ENCODE data around the gene ST8SIA1. TPM values are rescaled to one million over a fixed set of nuclear protein-coding genes. Genes with fewer than 3 reads are reported as not detected.

The ST8SIA1 gene
- total RNA-seq, 1 donor from 2014 or later = 22.0 TPM

DNA sequence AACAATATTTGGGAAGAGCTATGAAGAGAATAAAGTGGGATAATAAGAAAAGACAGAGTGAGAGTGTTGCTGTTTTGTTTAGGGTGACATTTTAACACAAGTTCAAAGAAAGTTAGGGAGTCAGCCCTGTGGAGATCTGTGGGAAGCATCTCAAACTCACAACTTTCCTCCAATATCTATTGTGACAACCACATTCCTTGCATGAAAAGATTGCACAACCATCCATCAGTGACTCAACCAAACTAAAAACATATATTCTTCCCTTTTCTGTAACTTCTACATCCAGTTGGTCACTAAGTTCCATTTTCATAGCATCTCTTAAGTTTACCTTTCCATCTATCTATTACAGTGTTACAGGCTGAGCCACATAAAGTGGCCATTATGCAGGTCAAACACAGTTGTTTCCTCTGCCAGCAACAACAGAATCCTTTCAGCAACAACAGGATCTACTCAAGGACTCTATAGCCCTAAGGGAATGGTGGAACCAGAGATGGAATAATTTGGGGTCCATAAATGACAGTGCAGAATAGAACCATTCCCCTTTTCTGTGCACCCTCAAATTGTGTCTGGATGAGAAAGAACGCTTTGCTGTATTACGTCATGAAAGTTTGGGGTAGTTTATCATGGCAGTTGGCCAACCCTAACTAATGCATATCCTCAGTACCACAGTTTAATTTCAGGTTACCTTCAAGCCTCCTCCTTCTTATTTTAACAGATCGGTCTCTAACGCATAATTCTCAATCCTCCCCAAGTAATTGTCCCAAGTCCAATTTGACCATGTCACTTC is 118.8 kb downstream of the ST8SIA1 start:
- TF ChIP-seq CTCF (IDR thresholded peaks at IDR 0.05; ENCODE audit: partially characterized antibody, unreplicated experiment) = no peak
- Mint-ChIP-seq H3K36me3 (ENCODE audit: unreplicated experiment) (peaks cover 8% of the 10 kb centered on the region), H3K4me3 (ENCODE audit: unreplicated experiment) (no peak overlapping the region), H3K4me1 (ENCODE audit: low read depth, unreplicated experiment) (no peaks in the 10 kb centered on the region), H3K27ac (ENCODE audit: unreplicated experiment) (no peak overlapping the region), H3K9me3 (ENCODE audit: unreplicated experiment) (peaks cover 2% of the 10 kb centered on the region), H3K27me3 (ENCODE audit: unreplicated experiment) (no peaks in the 10 kb centered on the region)
- no peak for DNase-seq

DNA sequence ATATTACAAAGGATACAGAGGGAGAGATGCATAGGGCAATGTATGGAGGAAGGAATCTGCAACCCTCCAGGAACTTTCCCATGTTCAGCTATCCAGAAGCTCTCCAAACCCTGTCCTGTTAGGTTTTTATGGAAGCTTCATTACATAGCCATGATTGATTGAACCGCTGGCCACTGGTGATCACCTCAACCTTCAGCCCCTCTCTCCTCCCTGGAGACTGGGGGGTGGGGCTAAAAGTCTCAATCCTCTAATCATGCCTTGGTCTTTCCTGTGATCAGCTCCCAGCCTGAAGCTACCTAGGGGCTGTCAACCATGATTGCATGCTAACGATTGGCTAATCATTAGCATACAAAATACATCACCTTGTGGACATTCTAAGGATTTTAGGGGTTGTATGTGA is 123.4 kb downstream of the ST8SIA1 start:
- Mint-ChIP-seq H3K36me3 (ENCODE audit: unreplicated experiment) (peaks cover 8% of the 10 kb centered on the region), H3K9me3 (ENCODE audit: unreplicated experiment) (peaks cover 2% of the 10 kb centered on the region), H3K4me1 (ENCODE audit: low read depth, unreplicated experiment) (no peaks in the 10 kb centered on the region), H3K4me3 (ENCODE audit: unreplicated experiment) (no peak overlapping the region), H3K27ac (ENCODE audit: unreplicated experiment) (no peak overlapping the region), H3K27me3 (ENCODE audit: unreplicated experiment) (no peaks in the 10 kb centered on the region)
- no peak for DNase-seq
- TF ChIP-seq CTCF (IDR thresholded peaks at IDR 0.05; ENCODE audit: partially characterized antibody, unreplicated experiment) = no peak

GRCh38 chr12:22209422-22209821 is 125.1 kb downstream of the ST8SIA1 start:
- DNase-seq = no peak
- H3K27me3 Mint-ChIP-seq (ENCODE audit: unreplicated experiment) = no peaks in the 10 kb centered on the region
- H3K9me3 Mint-ChIP-seq (ENCODE audit: unreplicated experiment) = peaks cover 2% of the 10 kb centered on the region
- no peaks in the 10 kb centered on the region for H3K4me1 Mint-ChIP-seq (ENCODE audit: low read depth, unreplicated experiment)
- H3K27ac Mint-ChIP-seq (ENCODE audit: unreplicated experiment) = no peak overlapping the region
- no peak overlapping the region for H3K4me3 Mint-ChIP-seq (ENCODE audit: unreplicated experiment)
- peaks cover 8% of the 10 kb centered on the region for H3K36me3 Mint-ChIP-seq (ENCODE audit: unreplicated experiment)
- TF ChIP-seq CTCF (IDR thresholded peaks at IDR 0.05; ENCODE audit: partially characterized antibody, unreplicated experiment) = no peak

DNA sequence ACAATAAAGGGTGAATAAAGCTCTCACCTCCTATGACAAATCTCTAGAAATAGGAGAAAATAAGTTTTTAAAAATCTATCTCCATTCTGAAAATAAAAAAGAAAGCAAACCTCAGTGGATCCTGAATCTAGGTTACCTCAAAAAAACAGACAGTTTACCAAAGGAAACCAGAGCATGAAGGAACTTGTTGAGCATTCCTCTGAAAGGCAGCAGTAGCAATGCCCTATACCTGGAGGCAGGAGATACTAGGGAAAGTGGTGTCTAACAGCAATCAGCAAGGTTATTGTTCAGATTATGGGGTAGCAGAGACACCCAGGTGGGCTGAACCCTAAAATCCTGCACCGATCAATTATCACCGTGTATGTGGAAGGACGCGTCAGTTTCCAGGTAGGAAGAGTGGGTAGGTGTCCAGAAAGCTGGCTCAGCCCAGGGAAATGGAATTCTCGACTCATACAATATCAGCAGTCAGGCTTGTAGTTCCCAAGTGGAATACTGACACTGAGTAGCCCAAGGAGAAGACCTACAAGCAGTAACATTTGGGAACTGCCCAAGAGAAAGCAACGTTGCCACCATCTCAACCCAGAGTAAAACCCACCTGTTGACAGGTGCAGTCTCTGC is 128.3 kb downstream of the ST8SIA1 start:
- H3K27ac Mint-ChIP-seq (ENCODE audit: unreplicated experiment) = no peak overlapping the region
- H3K36me3 Mint-ChIP-seq (ENCODE audit: unreplicated experiment) = peaks cover 6% of the 10 kb centered on the region
- no peak for DNase-seq
- no peak for TF ChIP-seq CTCF (IDR thresholded peaks at IDR 0.05; ENCODE audit: partially characterized antibody, unreplicated experiment)
- H3K27me3 Mint-ChIP-seq (ENCODE audit: unreplicated experiment) = no peaks in the 10 kb centered on the region
- no peaks in the 10 kb centered on the region for H3K9me3 Mint-ChIP-seq (ENCODE audit: unreplicated experiment)
- H3K4me1 Mint-ChIP-seq (ENCODE audit: low read depth, unreplicated experiment) = no peaks in the 10 kb centered on the region
- H3K4me3 Mint-ChIP-seq (ENCODE audit: unreplicated experiment) = no peak overlapping the region

DNA sequence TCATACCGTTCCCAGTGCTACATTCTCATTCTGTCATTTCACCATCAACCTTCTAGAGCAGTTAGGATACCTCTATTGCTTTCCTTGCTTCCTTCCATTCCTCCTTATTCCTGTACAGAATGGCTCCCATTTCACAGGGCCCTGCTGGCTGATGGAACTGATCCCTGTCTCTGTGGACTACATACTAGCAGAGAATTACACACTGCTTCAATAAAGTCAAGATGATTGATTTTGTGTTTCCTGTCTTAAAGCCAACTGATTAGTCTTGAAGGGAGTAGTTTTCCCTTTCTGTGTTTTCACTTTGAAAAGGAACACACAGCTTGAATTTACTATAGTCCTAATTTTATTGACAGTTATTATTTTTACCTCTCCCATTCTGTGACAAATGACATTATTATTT is 130.1 kb downstream of the ST8SIA1 start:
- H3K4me1 Mint-ChIP-seq (ENCODE audit: low read depth, unreplicated experiment) = no peaks in the 10 kb centered on the region
- peaks cover 6% of the 10 kb centered on the region for H3K36me3 Mint-ChIP-seq (ENCODE audit: unreplicated experiment)
- TF ChIP-seq CTCF (IDR thresholded peaks at IDR 0.05; ENCODE audit: partially characterized antibody, unreplicated experiment) = no peak
- no peak overlapping the region for H3K27ac Mint-ChIP-seq (ENCODE audit: unreplicated experiment)
- H3K4me3 Mint-ChIP-seq (ENCODE audit: unreplicated experiment) = no peak overlapping the region
- no peaks in the 10 kb centered on the region for H3K27me3 Mint-ChIP-seq (ENCODE audit: unreplicated experiment)
- no peak for DNase-seq
- H3K9me3 Mint-ChIP-seq (ENCODE audit: unreplicated experiment) = no peaks in the 10 kb centered on the region

All from glutamatergic neuron (in vitro differentiated cells).